AG09319 (cell line): ENCODE results near the gene ANKRD34B.

Experiments
- DNase-seq: peaks from one replicate; pipeline ENCODE4 v3.0.0-alpha.2; 2010; ENCODE audit warnings: low read depth; ENCODE audit errors: extremely low read depth
- TF ChIP-seq, protein P1 (sequence below): IDR thresholded peaks from 2 replicates; pipeline ENCODE4 v1.5.1; 2011; ENCODE audit warnings: low read depth, mild to moderate bottlenecking, inconsistent platforms, low read length, moderate library complexity

ANKRD34B gene

GRCh38 chr5:80541392-80541791 lies 28.7 kb downstream of the ANKRD34B start:
- TF ChIP-seq, protein P1, sequence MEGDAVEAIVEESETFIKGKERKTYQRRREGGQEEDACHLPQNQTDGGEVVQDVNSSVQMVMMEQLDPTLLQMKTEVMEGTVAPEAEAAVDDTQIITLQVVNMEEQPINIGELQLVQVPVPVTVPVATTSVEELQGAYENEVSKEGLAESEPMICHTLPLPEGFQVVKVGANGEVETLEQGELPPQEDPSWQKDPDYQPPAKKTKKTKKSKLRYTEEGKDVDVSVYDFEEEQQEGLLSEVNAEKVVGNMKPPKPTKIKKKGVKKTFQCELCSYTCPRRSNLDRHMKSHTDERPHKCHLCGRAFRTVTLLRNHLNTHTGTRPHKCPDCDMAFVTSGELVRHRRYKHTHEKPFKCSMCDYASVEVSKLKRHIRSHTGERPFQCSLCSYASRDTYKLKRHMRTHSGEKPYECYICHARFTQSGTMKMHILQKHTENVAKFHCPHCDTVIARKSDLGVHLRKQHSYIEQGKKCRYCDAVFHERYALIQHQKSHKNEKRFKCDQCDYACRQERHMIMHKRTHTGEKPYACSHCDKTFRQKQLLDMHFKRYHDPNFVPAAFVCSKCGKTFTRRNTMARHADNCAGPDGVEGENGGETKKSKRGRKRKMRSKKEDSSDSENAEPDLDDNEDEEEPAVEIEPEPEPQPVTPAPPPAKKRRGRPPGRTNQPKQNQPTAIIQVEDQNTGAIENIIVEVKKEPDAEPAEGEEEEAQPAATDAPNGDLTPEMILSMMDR = no peak
- no peak for DNase-seq

DNA sequence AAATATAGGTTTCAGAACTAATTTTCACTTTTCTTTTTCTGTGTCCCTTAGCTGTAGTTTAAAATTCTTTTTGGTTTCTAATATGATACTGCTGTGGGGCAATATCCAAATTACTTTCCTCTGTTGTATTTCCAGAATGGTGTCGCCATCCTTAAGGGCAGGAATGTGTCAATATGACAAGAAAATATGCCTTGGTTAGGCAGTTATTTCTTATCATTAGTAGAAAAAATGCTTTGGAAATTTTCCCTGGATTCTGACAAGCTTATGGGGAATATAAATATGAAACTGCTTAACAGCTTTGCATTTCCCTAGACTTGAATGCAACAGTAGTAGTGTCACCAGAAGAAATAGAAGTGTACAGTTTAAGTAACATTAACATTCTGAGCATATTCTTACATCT lies 29.4 kb downstream of the ANKRD34B start:
- TF ChIP-seq, protein P1 = no peak
- no peak for DNase-seq

GRCh38 chr5:80516826-80517225 lies 53.3 kb downstream of the ANKRD34B start:
- TF ChIP-seq, protein P1 = no peak
- peak; percentile 10 for DNase-seq

DNA sequence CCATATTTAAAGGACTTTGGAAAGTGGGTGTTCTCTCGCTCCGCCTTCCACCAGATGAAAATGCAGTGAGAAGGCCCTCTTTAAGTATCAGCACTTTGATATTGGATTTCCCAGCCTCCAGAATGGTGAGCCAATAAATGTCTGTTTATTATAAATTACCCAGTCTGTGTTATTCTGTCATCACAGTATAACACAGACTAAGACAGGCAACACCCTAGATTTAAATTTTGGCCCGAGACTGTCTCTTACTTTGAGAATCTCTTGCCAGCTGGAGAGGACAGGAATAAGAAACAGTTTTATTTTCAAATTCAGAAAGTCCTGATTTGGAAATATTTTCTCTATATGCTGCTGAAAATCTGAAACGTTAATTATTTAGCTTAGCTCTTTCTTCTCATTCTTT lies 60.7 kb downstream of the ANKRD34B start:
- TF ChIP-seq, protein P1 = no peak
- no peak for DNase-seq

- no peak for DNase-seq
- TF ChIP-seq, protein P1 = no peak
Observed at GRCh38 chr5:80508844-80509243, 61.2 kb downstream of the ANKRD34B start.

DNA sequence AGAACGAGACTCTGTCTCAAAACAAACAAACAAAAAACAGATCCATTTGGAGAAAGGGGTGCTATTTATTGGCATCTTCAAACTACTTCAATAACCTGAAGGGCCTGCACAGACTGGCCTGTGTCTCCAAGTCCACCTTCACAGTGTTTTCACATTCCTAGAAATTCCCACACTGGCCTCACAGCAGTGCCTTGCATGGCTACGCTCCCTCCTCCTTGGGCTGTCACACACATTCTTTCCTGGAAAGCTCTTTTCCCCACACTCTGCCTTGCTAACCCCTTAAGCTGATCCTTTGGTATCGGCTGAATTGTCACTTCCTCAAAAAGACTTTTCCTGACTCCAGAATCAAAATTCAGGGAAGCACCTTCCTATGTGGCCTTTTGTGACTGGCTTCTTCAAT lies 62.4 kb downstream of the ANKRD34B start:
- TF ChIP-seq, protein P1 = no peak
- DNase-seq = no peak
